HL-60/S4 treated with retinoic acid at 250 ng/mL for 4 days and 3 days (cell line): ENCODE results near the gene CPED1.
"Not testable (repeated sequence)": the region's sequence is repeated elsewhere in the genome, so short reads cannot be mapped to it uniquely, and the experiment has no call there.

Experiments
- in situ Hi-C: fragments of 300-500 bp; cut with MboI; formaldehyde crosslinking; loops from 2 replicates; pipeline ENCODE4 v1.7.0; 2022; ENCODE audit warnings: low sequenced_read_pairs

CPED1 gene

GRCh38 chr7:121113288-121113687 is 124.8 kb downstream of the CPED1 start:
- in situ Hi-C loops: loop anchor here (25.0 kb wide), 1 partner anchor 301 kb away; no protein-coding TSS in a partner anchor

- in situ Hi-C loops: loop anchor here (25.0 kb wide), 1 partner anchor 304 kb away; no protein-coding TSS in a partner anchor
Observed at GRCh38 chr7:121116396-121116795, 127.9 kb downstream of the CPED1 start.

- in situ Hi-C loops: loop anchor here (25.0 kb wide), 1 partner anchor 307 kb away; no protein-coding TSS in a partner anchor
Observed at GRCh38 chr7:121119047-121119446, 130.5 kb downstream of the CPED1 start.

- in situ Hi-C loops: loop anchor here (25.0 kb wide), 1 partner anchor 311 kb away; no protein-coding TSS in a partner anchor
Observed at GRCh38 chr7:121123032-121123431, 134.5 kb downstream of the CPED1 start.

DNA sequence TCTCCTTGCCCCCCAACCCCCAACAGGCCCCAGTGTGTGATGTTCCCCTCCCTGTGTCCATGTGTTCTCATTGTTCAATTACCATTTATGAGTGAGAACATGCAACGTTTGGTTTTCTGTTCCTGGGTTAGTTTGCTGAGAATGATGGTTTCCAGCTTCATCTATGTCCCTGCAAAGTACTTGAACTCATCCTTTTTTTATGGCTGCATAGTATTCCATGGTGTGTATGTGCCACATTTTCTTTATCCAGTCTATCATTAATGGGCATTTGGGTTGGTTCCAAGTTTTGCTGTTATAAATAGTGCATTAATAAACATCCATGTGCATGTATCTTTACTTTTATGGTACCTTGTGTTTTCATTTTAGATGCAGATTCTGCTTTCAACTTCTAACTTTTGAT is 136.9 kb downstream of the CPED1 start:
- in situ Hi-C loops: not testable (repeated sequence)

DNA sequence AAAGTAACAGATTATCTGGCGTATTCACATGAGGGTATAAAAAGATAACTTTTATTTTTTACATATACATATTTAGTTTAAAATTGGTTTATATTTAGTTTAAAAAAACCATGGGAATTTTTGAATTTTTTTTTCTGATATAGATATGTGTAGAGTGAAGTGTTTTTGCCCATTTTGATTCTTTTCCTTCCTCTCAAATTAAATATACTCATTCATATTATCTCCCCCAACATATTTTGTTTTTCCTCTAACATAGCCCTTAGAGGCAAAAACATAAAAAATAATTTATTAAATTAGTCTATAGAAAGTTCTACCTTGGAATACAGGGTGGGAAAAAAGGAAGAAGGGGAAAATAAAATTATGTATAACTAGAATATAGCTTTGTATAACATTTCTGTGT is 137.7 kb downstream of the CPED1 start:
- in situ Hi-C loops: no loop called here

DNA sequence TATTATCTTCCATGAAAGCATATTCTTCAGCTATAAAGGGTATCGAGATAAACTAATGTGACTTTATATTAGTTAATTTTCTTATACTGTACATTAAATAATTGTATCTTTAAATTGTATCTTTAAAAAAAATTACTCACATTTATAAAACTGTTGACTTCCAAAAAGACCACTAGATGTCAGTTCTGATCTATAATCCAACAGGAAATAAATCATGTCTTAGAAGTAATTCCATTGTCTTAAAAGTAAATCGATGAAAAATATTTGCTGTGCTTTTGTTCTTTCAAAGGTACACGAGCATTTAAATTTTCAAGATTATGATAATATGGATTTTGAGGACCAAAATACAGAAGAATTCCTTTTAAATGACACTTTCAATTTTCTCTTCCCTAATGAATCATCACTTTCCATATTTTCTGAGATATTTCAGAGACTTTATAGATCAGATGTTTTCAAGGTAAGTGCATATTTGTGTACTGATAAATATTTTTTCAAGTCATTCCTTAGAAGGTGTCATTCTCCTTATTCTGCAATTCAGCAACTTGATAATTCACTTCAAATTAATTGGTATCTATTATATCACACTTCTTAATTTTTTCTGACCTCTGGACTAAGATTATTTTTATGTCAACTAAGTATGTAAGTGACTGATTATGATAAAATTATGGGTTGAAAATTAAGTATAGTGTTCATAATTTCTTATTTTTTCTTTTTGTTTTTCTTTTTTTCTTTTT is 138.5 kb downstream of the CPED1 start:
- in situ Hi-C loops: no loop called here

DNA sequence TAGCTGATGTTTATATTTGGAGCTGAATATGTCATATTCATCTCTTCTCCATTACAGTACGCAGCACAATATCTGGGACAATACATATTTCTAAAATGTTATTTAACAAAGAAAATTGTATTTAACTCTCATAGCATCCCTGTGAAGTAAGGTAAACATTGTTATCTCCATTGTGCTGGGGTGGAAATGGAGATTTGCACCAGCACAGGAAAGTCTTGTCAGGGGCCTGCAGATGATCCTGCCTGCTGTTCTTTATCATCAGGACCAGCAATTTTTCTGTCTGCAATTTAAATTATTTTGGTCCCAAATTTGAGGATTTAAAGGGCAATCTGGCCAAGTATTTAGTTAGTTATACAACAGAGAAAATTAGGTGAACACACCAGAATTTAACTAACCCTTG is 144.4 kb downstream of the CPED1 start:
- in situ Hi-C loops: no loop called here

- in situ Hi-C loops: no loop called here
Observed at GRCh38 chr7:121133444-121133843, 144.9 kb downstream of the CPED1 start.

- in situ Hi-C loops: no loop called here
Observed at GRCh38 chr7:121137580-121137979, 149.1 kb downstream of the CPED1 start.

DNA sequence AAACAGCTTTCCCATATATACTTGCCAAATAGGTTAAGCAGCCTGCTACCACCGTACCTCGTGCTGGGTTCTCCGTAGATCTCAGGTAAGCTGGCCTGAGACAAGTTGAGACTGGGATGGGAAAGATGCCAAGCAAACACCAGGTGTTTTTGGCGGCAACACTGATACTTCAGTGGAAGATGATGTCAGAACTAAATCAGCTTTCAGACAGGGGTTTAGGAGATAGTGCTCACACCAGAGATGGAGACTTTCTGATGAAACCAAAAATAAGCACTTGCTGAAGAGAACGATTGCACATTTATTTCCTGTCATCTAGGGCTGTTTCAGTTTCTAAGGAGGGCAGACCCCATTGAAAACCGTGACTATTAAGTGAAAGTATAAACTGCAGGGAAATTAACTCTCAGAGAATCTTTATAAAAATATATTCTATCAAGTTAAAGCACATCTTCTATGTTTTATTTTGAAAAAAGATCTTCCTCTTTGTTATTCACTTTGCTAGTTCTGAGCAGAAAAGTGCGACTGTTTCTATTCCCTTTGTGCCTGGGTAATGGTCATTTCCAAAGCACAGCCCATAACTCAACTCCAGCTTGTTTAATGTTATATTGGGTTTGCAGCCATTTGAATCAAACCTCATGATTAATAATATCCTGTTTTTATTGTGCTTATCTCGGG is 149.9 kb downstream of the CPED1 start:
- in situ Hi-C loops: no loop called here

- in situ Hi-C loops: no loop called here
Observed at GRCh38 chr7:121139427-121139826, 150.9 kb downstream of the CPED1 start.

- in situ Hi-C loops: no loop called here
Observed at GRCh38 chr7:121140790-121141189, 152.3 kb downstream of the CPED1 start.

GRCh38 chr7:121151774-121152221 is 163.3 kb downstream of the CPED1 start:
- in situ Hi-C loops: no loop called here

- in situ Hi-C loops: no loop called here
Observed at GRCh38 chr7:121153411-121153810, 164.9 kb downstream of the CPED1 start.

- in situ Hi-C loops: no loop called here
Observed at GRCh38 chr7:121153995-121154394, 165.5 kb downstream of the CPED1 start.

DNA sequence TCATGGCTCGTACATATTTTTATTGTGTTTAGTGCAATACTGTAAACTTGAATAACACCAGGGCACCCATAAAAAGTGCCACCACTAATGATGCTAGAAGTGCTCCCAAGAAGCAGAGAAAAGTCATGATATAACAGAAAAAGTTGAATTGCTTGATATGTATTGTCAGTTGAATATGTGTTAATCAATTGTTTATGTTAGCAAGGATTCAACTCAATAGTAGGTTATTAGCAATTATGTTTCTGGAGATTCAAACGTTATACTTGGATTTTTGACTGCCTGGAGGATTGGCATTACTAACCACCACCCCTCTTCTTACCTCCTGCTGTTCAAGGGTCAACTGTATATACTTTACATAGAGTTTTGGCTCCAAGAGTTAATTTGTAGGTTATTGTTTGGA is 168.3 kb downstream of the CPED1 start:
- in situ Hi-C loops: no loop called here

GRCh38 chr7:121157341-121157751 is 168.8 kb downstream of the CPED1 start:
- in situ Hi-C loops: no loop called here

- in situ Hi-C loops: no loop called here
Observed at GRCh38 chr7:121157885-121158590, 169.5 kb downstream of the CPED1 start.

GRCh38 chr7:121158665-121159064 is 170.2 kb downstream of the CPED1 start:
- in situ Hi-C loops: no loop called here

DNA sequence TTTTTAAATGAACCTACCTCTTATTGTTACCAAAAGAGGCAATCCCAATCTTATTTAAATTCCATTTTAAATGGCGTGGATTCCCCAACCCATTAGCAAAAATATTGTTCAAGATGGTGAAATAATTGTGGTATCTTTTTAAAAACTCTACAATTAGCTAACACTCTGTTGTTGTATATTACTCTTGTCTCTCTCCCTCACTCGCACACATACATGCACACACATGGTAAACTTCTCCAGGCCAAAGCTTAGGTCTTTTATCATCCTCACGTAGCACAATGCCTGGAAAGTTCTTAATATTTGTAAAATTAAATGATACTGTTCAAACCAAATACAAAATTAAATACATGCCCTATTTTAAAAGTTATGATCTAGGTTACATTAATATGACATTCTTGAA is 171.0 kb downstream of the CPED1 start:
- in situ Hi-C loops: no loop called here
